Stimulated activated CD4-positive, alpha-beta T cell treated with anti-CD3 and anti-CD28 coated beads, Interleukin-1b, Interleukin-23, amount 100 ng/mL, for 48 hours (primary cell): ENCODE results near the gene HPGDS.
"Not testable (repeated sequence)": the region's sequence is repeated elsewhere in the genome, so short reads cannot be mapped to it uniquely, and the experiment has no call there.

Experiments
- DNase-seq: peaks from one replicate; pipeline ENCODE4 v3.0.0-alpha.2; 2020

Gene HPGDS

DNA sequence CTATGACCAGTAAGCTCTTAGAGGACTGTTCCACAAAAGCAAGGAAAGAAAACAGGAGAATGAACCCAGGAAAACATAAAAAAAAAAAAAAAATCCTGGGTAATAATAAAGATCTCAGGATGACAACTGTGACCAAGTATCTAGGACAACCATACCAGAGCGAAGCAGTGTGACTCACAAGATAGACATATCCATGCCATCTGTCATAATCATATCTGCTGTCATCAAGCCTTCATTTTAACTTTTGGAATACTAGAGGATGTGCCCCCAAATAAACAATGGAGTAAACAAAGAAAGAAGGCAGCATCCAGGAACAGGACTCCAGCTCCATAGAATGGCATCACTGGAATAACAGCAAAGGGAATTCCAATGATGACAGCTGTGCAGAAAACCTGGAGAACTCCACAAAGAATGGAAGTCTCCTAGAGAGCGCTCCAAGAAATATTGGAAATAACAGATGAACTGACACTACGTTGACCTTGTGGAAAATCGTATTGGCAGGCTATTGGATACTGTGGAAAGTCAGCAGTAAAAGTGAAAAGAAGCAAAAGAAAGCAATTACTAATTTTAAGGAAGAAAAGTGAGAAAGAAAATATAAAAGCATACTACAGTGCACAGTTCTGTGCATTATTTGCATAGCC is 35.3 kb downstream of the HPGDS start:
- DNase-seq: no peak

DNA sequence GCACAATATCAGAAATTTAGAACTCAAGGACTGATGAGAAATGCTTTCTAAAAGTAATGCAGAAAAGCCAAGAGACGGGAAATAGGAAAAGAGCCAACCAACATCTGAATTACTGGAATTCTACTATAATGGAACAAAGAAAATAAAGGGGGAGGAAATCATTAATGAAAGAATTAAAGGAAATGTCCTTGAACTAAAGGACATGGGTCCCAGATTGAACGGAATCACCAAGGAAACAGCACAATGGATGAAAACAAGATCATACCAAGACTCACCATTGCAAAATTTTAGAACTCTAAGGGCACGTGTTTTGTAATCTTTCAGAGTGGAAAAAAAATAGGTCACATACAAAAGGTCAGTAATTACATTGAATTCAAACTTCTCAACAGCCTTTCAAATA is 35.9 kb downstream of the HPGDS start:
- no peak for DNase-seq

DNA sequence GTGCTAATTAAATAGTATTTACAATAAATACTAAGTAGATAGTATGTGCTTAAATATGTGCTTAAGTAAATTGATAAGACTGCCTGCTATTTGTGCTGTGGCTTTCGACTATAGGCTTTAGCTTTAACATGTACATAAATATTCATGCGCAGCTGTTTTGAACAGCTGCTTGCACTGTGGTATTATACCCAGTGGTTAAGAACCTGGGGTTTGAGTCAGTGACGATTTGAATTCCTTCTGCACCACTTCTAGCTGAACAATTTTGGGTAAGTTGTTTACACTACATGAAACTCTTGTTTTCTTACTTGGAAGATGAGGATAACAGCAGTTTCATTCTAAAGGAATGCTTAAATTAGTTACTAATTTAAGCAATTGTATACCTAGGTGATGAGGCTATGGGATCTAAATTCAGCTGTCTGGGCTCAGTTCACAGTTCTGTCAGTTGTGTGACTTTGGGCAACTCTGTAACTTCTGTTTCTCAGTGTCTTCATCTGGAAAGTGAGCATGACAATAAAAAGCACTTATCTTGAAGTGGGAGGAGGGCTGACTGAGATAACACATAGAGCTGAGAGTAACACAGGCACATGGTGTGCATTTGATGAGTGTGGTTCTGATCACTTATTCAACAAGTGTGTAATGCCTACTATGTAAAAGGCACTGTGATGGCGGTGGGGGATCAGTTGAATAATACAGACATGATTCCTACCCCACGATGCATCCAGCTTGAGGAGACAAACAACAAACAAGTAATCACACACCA is 37.0 kb downstream of the HPGDS start:
- DNase-seq: no peak

DNA sequence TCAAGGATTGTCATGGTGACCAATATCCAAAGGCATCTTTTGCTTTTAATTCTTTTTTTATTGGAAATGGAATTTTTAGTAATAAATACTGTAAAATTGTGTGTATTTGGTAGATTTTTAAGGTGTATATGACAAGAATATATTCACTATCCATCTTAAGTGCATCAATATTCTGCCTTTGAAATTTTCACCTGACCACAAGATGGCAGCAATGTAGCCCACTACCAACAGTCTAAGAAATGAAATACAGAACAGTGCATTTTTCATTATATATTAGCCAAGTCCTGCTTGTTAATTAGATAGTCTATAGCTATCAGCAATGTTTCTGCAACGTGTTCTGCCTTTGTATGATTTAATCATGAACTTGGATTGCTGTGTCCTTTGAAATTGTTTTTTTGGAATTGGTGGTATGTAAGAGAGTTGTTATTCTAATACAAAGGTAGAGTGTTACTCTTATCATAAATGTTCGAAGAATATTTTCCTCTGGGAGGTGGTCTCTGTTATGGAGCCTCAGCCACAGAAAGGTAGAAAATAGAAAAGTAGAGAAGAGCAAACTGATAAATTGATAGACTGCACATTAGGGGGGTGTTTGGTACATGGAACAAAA is 38.2 kb downstream of the HPGDS start:
- no peak for DNase-seq

DNA sequence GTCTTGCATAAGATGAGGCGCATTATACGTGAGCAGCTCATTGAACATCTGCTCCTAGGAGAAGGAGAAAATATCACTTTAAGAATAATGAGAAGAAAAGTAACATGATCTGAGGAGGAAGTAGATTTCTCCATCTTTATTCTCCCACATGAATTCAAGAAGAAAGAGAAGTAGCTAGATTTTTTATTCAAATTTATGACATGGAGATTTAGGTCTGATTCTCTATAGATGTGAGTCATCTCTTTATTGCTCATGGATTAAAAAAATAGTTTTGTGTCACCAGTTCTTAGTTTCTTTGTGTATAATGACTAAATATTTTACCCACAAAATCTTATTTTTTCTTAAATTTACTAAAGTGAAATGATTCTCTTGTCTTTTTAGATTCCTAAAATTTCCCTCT is 40.4 kb downstream of the HPGDS start:
- no peak for DNase-seq

DNA sequence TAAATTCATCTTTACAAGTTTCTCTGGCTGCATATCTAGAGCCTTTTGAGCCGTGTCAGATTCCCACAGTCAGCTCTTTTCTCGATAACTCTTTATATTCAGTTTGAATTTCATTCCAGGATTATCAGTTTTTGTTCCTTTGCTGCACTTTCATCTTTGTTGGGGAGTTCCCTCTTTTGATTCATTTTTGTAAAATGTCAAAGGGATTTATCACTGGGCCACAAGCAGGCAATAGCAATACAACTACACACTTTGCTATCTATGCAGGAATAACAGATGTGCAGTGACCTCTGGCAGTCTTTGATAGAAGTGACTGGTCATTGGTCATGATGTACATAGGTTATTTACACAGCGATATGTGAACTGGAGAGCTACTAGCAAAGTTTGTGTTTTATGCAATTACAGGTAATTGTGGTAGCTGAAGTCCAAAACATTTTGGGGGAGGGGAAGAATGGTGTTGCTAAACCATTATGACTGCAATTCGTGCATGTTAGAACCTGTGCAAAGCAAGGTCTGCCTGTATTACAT is 43.8 kb downstream of the HPGDS start:
- DNase-seq: no peak

DNA sequence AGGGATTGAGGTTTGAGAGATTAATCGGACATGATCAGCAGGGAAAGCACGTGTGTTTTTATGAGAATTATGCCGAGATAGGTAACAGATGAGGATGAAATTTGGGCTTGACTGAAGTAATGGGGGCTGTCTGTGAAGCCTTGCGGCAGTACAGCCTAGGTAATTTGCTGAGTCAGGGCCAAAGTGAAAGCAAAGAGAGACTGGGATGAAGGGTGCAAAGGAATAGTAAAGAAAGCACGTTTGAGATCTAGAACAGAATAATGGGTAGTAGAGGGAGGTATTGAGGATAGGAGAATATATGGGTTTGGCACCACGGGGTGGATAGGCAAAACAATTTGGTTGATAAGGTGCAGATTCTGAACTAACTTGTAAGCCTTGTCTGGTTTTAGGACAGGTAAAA is 47.2 kb downstream of the HPGDS start:
- DNase-seq: not testable (repeated sequence)

DNA sequence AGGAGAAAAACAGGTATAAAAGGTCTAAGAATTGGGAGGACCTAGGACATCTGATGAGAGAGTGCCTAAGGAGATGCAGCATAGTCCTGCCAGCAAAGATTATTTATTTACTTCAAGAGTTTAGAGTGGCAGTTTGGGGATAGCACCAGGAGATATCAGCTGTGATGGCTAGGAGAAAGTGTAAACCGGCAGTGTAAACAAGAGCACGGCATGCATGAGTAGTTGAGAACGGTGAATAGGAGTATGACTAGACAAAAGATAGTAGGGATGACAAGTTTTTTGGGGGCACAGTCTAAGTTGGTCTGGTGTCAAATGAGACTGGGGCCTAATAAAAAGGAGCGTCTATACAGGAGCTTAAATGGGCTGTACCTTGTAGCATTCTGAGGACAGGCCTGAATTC is 48.7 kb downstream of the HPGDS start:
- not testable (repeated sequence) for DNase-seq

DNA sequence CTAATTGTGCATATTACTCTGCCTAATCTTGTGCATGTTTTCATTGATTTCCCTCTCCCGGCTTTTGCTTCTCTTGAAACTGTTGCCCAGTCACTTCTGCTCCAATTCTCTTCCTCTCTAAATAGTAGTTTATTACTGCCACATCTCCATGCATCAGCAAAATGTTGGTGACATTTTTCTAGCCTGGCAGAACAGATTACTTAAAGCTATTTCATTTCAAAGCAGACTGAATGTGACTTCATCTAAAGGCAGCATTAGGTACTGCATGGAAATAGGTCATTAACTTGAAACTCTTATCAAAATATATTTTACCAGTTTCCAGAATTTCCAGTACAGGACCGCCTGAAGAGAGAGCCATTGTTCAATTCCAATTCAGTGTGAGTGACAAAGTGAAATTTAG is 52.4 kb downstream of the HPGDS start:
- no peak for DNase-seq

DNA sequence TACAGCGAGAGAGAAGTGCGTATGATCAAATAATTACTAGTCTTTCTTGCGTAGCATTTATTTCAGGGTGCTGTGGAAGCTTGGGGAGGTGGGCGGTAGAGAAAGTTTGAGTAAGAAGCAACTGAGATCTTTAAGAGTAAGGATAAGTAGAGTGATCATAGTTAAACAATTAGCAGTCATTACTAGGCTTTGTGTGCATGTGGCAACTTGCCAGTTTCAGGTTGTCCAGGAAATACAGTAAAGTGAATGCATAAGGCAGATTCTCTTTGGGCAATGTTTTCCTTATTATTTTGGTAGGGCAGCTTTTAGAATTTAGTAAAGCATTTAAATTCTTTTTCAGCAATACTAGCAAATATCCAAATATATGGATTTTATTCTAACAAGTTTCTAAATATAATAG is 57.0 kb downstream of the HPGDS start:
- DNase-seq: no peak

DNA sequence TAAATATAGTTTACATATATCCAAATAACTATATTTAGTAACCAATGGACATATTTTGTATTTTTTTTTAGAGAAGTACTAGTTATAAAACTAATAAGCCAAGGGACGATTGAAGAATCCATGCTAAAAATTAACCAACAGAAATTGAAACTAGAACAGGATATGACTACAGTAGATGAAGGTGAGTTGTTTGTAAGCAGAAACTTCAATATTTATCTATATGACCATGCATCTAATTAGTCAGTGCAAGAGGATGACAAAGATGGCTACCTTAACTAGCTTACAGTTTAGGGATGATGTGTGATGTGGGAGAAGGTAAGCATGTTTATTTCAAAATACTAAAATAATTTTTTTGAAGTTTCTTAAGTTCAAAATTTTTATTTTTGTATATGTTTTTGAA is 57.7 kb downstream of the HPGDS start:
- no peak for DNase-seq

DNA sequence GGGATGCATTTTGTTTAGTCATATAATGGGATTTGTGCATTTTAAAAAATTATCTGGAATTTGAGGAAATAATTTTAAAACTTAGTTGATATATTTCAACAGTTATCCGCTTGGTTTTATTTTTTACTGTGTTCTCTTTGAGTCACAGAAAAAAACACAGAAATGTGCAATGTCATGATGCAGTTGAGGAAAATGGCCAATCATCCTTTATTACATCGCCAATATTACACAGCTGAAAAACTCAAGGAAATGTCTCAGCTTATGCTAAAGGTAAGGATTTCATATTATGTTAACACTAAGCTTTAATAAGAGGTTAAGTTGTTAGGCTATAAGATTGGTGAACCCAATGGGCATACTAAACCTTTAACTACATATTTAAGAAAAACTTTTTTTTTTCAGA is 63.9 kb downstream of the HPGDS start:
- no peak for DNase-seq

DNA sequence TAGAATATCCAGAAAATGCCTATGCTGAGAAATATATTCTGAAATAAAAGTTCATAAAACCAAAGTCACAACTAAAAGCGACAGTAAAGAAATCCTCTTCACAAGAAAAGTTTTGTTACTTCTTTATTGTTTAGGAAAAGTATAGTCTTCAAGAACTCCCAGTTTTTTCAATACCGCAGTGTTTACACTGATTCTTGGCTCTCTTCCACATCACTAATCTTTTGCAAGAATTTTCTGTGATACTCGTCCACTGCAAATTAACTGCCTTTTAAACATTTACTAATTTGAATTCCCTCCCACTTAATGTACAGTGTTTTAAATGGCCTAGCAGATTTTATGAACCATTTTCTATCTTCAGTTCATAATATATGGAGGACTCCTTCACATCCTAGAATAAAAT is 65.1 kb downstream of the HPGDS start:
- no peak for DNase-seq

DNA sequence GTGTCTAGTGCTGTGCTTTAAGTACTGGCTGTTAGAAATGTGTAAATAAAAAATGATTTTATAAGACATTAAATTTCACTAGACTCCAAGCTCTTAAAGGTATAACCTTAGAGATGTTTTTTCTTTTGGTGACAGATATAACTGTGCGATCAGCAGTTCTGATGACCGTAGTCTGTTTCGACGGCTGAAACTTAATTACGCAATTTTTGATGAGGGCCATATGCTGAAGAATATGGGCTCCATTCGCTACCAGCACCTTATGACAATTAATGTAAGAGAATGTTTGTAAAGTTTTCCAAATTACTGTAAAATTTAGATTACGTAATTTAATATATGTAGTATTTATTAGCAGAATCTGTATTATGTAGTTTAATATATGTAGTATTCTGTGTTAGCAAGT is 66.4 kb downstream of the HPGDS start:
- no peak for DNase-seq

DNA sequence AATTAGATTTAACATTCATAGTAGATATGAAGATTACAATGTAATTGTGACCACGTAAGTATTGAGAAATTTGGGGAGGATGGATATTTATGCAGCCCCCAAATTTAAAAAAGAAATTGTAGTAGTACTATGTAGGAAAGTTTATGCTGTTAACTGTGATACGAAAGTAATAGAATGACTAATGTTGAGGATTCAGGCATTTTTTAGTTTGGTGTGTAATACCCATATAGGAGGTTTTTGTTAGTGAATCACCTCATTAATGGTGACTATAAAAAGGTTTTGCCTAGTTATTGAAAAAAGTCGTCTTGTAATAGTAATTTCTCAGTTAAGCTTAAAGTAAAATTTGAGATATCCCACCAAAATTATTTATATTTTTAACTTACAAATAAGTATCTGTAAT is 67.7 kb downstream of the HPGDS start:
- no peak for DNase-seq

DNA sequence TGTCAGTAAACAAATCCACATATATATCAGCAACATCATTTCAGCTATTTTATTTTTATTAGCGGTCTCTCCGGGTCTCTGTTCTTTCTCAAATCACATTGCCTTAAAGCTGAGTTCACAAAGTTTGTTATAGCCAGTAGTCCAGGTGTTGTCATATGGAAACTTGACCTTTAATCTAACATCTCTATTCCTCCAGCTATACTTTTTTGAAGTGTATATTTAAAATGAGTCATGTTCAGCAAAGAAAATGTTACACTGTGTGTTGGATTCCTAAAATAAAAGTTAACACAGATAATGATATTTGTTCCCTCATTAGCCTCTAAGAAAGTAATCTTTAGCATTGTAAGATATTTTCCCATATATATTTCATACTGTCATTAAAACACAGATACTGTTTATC is 71.4 kb downstream of the HPGDS start:
- no peak for DNase-seq

DNA sequence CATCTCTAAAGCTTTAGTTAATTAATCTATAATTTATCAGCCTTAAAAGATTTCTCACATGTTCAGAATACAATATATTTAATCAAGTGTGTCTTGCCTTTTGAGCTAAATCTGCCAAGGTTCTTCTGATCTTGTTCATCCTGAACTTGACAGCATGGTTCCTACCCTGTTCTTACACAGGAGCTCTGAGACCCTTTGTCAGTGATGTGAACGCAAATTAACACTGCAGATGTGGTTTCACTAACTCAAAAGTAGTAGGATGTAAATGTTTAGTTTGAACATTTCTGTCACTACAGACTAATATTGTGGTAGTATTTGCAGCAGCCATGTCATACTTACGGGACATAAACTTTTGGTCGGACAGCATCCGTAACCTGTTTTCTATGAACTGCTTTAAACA is 75.6 kb downstream of the HPGDS start:
- no peak for DNase-seq

DNA sequence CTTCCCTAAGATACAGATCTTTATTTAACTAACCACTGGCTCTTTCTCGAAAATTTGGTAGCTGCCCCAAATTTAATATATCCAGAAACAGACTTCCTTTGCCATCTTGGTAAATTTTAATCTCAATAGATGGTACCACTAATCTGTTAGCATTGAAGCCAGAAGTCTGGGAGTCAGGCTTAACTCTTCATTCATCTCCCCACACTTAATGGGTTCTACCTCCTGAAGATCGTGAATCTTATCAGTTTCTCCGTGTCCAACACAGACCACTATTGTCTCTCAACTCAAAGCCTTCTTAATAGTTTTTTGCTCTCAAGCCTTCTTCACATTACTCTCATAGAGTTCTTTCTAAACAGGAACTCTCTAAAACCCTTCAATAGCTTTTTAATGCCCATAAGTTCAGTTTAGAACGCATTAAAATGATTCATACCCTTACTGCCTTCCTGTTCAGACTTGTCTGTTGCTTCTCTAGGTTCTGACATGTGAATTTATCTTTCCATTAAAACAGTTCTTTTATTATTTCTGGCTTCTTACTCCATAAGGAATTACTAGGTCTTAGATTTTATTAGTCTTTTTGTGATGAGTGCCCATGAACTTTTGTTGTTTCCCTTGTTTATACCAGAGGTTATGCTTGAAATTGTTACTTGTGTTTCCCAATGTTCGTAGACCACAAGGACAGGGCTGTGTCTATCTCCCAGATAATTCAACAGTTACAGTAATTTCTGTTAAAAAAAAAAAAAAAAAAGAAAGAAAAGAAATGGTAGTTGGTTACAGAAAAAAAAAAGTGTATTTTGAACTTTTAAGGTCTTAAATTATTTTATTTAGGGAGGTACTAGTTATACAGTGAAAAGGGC is 80.2 kb downstream of the HPGDS start:
- no peak for DNase-seq

DNA sequence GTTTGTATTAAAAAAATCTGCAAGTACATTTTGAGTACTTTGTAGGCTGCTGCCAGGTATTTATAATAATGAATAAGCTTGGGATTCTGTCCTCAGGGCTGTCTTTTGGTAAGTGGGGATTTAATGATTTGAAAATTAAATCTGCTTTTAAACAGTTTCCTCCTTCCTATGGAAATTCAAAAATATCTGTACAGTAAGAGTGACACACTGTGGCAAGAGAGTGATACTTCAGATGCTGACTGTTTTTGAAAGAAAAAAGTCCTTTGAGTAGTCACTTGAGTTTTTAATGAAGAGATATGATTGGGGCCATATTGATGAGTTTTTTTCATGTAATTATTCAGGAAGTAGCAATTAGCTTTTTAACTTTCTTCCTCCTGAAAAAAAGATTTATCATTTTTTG is 85.8 kb downstream of the HPGDS start:
- no peak for DNase-seq

DNA sequence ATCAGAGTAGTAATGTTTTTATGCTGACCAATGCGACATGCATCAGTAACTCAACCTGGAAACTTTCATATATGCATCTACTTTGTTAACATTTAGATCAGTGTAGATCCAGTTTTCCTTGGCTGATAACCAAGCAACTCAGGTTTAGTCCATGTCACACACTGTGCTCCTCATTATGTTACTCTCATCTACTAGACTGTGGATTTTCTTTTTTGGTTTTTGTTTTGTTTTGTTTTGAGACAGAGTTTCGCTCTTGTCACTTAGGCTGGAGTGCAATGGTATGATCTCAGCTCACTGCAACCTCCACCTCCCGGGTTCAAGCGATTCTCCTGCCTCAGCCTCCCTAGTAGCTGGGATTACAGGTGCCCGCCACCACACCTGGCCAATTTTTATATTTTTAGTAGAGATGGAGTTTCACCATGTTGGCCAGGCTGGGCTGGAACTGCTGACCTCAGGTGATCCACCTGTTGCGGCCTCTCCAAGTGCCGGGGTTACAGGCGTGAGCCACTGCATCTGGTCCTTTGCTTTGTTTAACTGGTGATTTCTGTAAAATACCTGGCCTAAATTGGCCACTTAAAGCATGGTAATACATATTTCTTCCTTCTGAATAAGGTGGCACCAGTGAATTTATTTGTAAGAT is 86.4 kb downstream of the HPGDS start:
- no peak for DNase-seq

DNA sequence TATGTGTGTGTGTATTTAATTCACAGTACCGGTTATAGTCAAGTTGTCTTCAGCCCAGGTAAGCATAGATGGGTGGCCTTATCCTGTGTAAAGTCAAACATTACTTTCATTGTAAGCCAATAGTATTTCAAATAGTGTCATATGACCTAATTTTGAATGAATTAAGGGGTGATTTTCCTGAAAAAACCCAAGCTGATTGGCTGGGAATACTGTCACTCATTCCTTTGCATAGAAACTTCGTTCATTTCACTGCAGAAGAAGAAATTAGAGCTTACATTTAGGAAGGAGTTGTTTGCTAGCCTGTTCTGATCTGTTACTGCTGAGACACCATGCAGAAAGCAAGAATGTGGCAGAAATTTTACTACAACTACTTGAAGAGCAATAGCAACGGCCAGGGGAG is 89.6 kb downstream of the HPGDS start:
- no peak for DNase-seq

DNA sequence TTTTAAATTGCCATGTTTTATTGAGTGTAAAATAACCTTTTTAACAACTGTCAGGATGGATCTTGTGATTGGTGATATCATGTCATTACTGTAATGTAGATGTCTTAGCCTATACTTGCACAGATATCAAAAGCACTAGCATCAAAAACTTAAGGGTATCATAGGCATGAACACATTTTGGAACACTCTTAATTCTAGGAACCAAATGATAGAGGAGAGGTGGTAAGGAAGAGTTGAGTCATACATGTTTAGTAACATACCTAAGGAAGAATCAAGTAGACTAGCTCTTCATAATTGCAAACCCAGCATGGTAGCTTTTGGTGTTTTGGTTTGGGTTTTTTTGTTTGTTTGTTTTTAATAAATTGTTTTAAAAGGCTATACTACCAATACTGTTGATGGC is 91.5 kb downstream of the HPGDS start:
- no peak for DNase-seq
